ENCODE results near the gene RAP1GDS1. TPM values are rescaled to one million over a fixed set of nuclear protein-coding genes. Genes with fewer than 3 reads are reported as not detected.

The RAP1GDS1 gene
- total and polyA plus RNA-seq, 2 of the 13 experiments (the other 11 are each of a cell fraction or from before 2014, with no cell fraction given) = 19.3 to 42.5 TPM

DNA sequence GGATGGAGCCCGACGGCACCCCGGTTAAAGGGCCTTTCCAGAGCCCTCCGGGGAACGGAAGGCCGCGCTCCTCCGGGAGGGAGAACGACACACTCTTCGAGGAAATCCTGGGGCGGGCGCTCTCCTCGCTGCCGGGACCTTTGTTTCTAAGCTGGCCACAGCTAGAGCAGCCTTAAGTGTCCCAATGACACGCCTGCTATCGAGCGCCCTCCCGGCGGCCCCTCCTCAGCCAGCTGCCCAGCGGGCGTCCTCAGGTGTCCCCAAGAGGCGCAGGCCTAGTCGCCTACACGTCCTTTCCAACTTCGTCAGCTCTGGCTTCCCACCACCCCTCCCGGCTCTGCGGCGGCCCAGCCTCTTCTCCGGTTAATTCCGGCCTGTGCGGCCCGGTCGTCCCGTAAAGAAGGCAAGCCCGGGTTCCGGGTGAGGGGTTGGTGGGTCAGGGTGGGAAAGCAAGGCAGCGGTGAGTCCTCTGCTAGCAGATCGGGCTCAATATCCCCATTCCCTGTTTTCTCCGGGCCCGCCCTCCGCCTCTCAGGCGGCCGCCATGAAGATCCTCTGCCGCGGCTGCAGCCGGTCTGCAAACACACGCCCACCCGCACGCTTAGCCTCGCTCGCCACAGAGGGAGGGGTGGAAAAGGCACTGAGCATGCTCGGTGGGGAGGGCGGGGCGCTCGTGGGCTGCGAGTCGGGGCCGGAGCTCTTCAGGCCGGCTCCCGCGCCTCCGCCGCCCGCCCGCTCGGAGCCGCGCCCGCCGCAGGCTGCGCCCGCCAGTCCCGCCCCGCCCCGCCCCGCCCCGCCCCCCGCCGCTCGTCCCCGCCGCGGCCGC lies at the start of gene RAP1GDS1 (continued):
- TF ChIP-seq IRF1 (CRISPR knock-in tag; IDR thresholded peaks at IDR 0.05; ENCODE audit: low read depth) (no peak), ZBTB1 (CRISPR knock-in tag; IDR thresholded peaks at IDR 0.05; ENCODE audit: borderline replicate concordance) (no peak), PRPF4 (IDR thresholded peaks at IDR 0.05; ENCODE audit: low read depth, low read length, poor library complexity, severe bottlenecking) (no peak), ZKSCAN5 (CRISPR knock-in tag; IDR thresholded peaks at IDR 0.05) (no peak), ZNF747 (CRISPR knock-in tag; IDR thresholded peaks at IDR 0.05; ENCODE audit: borderline replicate concordance) (peak; percentile 67; the same call in 1 of the 2 replicates), THAP11 (CRISPR knock-in tag; IDR thresholded peaks at IDR 0.05) (0 out of 2 replicates have a peak, but pooled peaks have one; percentile 19), NR2F2 (IDR thresholded peaks at IDR 0.05; ENCODE audit: borderline replicate concordance, low read depth) (no peak), DR1 (CRISPR knock-in tag; IDR thresholded peaks at IDR 0.05) (peak; percentile 63; the same call in 1 of the 2 replicates)
- TF ChIP-seq, protein P1, sequence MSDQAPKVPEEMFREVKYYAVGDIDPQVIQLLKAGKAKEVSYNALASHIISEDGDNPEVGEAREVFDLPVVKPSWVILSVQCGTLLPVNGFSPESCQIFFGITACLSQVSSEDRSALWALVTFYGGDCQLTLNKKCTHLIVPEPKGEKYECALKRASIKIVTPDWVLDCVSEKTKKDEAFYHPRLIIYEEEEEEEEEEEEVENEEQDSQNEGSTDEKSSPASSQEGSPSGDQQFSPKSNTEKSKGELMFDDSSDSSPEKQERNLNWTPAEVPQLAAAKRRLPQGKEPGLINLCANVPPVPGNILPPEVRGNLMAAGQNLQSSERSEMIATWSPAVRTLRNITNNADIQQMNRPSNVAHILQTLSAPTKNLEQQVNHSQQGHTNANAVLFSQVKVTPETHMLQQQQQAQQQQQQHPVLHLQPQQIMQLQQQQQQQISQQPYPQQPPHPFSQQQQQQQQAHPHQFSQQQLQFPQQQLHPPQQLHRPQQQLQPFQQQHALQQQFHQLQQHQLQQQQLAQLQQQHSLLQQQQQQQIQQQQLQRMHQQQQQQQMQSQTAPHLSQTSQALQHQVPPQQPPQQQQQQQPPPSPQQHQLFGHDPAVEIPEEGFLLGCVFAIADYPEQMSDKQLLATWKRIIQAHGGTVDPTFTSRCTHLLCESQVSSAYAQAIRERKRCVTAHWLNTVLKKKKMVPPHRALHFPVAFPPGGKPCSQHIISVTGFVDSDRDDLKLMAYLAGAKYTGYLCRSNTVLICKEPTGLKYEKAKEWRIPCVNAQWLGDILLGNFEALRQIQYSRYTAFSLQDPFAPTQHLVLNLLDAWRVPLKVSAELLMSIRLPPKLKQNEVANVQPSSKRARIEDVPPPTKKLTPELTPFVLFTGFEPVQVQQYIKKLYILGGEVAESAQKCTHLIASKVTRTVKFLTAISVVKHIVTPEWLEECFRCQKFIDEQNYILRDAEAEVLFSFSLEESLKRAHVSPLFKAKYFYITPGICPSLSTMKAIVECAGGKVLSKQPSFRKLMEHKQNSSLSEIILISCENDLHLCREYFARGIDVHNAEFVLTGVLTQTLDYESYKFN (CRISPR knock-in tag; conservative IDR thresholded peaks at IDR 0.05) = no peak; the same call in 1 of the 2 replicates
- TF ChIP-seq, protein P2, sequence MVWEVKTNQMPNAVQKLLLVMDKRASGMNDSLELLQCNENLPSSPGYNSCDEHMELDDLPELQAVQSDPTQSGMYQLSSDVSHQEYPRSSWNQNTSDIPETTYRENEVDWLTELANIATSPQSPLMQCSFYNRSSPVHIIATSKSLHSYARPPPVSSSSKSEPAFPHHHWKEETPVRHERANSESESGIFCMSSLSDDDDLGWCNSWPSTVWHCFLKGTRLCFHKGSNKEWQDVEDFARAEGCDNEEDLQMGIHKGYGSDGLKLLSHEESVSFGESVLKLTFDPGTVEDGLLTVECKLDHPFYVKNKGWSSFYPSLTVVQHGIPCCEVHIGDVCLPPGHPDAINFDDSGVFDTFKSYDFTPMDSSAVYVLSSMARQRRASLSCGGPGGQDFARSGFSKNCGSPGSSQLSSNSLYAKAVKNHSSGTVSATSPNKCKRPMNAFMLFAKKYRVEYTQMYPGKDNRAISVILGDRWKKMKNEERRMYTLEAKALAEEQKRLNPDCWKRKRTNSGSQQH (CRISPR knock-in tag; IDR thresholded peaks at IDR 0.05; ENCODE audit: low read depth) = 0 out of 2 replicates have a peak, but pooled peaks have one; percentile 25
- TF ChIP-seq, protein P3, sequence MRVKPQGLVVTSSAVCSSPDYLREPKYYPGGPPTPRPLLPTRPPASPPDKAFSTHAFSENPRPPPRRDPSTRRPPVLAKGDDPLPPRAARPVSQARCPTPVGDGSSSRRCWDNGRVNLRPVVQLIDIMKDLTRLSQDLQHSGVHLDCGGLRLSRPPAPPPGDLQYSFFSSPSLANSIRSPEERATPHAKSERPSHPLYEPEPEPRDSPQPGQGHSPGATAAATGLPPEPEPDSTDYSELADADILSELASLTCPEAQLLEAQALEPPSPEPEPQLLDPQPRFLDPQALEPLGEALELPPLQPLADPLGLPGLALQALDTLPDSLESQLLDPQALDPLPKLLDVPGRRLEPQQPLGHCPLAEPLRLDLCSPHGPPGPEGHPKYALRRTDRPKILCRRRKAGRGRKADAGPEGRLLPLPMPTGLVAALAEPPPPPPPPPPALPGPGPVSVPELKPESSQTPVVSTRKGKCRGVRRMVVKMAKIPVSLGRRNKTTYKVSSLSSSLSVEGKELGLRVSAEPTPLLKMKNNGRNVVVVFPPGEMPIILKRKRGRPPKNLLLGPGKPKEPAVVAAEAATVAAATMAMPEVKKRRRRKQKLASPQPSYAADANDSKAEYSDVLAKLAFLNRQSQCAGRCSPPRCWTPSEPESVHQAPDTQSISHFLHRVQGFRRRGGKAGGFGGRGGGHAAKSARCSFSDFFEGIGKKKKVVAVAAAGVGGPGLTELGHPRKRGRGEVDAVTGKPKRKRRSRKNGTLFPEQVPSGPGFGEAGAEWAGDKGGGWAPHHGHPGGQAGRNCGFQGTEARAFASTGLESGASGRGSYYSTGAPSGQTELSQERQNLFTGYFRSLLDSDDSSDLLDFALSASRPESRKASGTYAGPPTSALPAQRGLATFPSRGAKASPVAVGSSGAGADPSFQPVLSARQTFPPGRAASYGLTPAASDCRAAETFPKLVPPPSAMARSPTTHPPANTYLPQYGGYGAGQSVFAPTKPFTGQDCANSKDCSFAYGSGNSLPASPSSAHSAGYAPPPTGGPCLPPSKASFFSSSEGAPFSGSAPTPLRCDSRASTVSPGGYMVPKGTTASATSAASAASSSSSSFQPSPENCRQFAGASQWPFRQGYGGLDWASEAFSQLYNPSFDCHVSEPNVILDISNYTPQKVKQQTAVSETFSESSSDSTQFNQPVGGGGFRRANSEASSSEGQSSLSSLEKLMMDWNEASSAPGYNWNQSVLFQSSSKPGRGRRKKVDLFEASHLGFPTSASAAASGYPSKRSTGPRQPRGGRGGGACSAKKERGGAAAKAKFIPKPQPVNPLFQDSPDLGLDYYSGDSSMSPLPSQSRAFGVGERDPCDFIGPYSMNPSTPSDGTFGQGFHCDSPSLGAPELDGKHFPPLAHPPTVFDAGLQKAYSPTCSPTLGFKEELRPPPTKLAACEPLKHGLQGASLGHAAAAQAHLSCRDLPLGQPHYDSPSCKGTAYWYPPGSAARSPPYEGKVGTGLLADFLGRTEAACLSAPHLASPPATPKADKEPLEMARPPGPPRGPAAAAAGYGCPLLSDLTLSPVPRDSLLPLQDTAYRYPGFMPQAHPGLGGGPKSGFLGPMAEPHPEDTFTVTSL (CRISPR knock-in tag; IDR thresholded peaks at IDR 0.05; ENCODE audit: borderline replicate concordance) = no peak; the same call in 1 of the 2 replicates
- TF ChIP-seq, protein P4, sequence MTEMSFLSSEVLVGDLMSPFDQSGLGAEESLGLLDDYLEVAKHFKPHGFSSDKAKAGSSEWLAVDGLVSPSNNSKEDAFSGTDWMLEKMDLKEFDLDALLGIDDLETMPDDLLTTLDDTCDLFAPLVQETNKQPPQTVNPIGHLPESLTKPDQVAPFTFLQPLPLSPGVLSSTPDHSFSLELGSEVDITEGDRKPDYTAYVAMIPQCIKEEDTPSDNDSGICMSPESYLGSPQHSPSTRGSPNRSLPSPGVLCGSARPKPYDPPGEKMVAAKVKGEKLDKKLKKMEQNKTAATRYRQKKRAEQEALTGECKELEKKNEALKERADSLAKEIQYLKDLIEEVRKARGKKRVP (CRISPR knock-in tag; IDR thresholded peaks at IDR 0.05) = no peak

All from HepG2 (cell line).